Tibial nerve (tissue), 4 donors: ENCODE data around the gene LKAAEAR1.

Experiments used
- EP300 ChIP-seq, 2 donors: sonication (generic); formaldehyde crosslinking; IDR thresholded peaks; one replicate each; pipeline ENCODE4 v1.6.1; 2017; ENCODE audit warnings: antibody characterized with exemption in 2 of 2, mild to moderate bottlenecking in 1 of 2
- TF ChIP-seq, protein P1 (sequence below), 5 experiments: fragments of 200-600 bp in 3 of 5; fragments of 450-650 bp in 2 of 5; sonication (generic) in 3 of 5; IDR thresholded peaks; one replicate each; pipeline ENCODE4 v1.5.1; 2016 to 2019; ENCODE audit warnings: antibody characterized with exemption in 5 of 5, mild to moderate bottlenecking in 3 of 5, moderate library complexity in 2 of 5

DNA sequence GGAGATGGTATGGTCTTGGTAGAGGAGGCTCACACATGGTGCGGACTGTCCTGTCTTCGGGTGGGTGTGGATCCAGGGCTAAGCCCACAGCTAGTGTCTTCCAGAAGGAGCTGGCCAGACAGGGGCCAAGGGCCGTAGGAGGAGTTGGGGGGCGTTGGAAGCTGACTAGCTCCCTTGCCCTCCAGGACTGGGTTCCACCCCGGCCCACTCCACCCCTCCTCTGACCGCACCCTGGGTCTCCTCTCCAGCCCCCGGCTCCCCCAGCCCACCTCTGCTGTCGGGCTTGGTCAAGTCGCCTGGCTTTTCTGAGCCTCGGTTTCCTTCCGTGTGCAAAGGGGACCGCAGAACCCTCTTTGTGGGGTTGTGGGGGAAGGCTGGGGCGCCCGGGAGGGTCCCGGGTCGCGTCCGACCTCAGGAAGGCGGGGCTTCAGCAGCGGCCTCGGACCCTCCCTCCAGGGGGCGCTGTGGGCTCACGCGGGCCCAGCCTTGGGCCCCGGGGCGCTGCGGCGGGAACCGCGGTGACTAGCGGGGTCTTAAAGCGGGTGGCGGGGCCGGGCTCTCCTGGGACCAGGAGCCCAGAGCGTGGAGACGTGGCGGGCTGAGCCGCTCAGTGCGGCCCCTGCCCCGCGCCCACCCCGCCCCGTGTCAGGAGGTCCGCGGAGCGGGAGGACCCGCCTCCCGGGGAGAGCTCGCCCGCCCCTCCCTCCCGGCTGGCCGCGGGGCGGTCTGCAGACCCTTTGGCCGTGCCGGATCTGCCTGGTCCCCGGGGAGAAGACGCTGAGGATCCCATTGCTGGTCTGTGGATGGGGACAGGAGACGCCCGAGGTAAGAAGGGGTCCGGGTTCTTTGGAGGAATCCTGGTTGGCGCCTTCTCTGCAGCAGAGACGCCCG, 17.8 kb upstream of the LKAAEAR1 start:
- TF ChIP-seq, protein P1, sequence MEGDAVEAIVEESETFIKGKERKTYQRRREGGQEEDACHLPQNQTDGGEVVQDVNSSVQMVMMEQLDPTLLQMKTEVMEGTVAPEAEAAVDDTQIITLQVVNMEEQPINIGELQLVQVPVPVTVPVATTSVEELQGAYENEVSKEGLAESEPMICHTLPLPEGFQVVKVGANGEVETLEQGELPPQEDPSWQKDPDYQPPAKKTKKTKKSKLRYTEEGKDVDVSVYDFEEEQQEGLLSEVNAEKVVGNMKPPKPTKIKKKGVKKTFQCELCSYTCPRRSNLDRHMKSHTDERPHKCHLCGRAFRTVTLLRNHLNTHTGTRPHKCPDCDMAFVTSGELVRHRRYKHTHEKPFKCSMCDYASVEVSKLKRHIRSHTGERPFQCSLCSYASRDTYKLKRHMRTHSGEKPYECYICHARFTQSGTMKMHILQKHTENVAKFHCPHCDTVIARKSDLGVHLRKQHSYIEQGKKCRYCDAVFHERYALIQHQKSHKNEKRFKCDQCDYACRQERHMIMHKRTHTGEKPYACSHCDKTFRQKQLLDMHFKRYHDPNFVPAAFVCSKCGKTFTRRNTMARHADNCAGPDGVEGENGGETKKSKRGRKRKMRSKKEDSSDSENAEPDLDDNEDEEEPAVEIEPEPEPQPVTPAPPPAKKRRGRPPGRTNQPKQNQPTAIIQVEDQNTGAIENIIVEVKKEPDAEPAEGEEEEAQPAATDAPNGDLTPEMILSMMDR (IDR thresholded peaks at IDR 0.05), result peak; percentile 30 to 56 (median 47)
- no peak for TF ChIP-seq EP300 (IDR thresholded peaks at IDR 0.05)
